Muscle layer of colon (tissue), 2 donors: Measurements from ENCODE around the gene CA11.
"Not testable (repeated sequence)": the region's sequence is repeated elsewhere in the genome, so short reads cannot be mapped to it uniquely, and the experiment has no call there.

Experiments
- H3K27ac ChIP-seq: one replicate; pipeline ENCODE4 v1.7.0; 2013; ENCODE audit warnings: low read depth, mild to moderate bottlenecking, low read length, moderate library complexity
- H3K27me3 ChIP-seq, 2 donors: one replicate each; pipeline ENCODE4 v1.7.0; 2013; ENCODE audit warnings: low read length in 2 of 2, mild to moderate bottlenecking in 2 of 2; ENCODE audit not compliant: insufficient read depth in 2 of 2, control insufficient read depth in 1 of 2
- H3K36me3 ChIP-seq: one replicate; pipeline ENCODE4 v1.7.0; 2013; ENCODE audit warnings: mild to moderate bottlenecking, low read length; ENCODE audit not compliant: insufficient read depth
- H3K4me1 ChIP-seq: one replicate; pipeline ENCODE4 v1.7.0; 2013; ENCODE audit warnings: mild to moderate bottlenecking, low read length; ENCODE audit not compliant: insufficient read depth
- H3K4me3 ChIP-seq, 2 donors: one replicate each; pipeline ENCODE4 v1.7.0; 2013; ENCODE audit warnings: low read length in 2 of 2, low read depth in 1 of 2, mild to moderate bottlenecking in 1 of 2, moderate library complexity in 1 of 2
- H3K9ac ChIP-seq: one replicate; pipeline ENCODE4 v1.7.0; 2013; ENCODE audit warnings: low read length
- H3K9me3 ChIP-seq: one replicate; pipeline ENCODE4 v1.7.0; 2013; ENCODE audit warnings: mild to moderate bottlenecking, low read length
- donor health status: abdominal sarcoma.
- donor health status: Adenocarcinoma of cecum.

Gene CA11

DNA sequence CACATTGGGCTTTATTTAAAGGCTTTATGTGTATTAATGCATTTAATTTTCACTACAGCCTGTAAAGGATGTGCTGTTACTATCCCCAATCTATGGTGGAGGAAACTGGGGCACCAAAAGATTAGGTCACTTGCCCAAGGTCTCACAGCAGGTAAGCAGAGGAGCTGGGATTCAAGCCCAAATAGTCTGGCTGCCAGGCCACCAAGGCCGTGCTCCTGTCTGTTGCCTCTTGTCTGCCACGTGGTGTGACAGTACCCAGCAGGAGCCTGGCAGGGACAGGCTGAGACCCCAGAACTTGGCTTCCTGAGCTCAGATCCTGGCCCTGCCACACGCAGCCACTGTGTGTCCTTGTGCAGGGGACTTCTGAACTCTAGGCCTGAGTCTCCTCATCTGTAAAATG is 22.3 kb upstream of the CA11 start:
- H3K4me3 ChIP-seq = no peak overlapping the region
- no peaks in the 10 kb centered on the region for H3K36me3 ChIP-seq
- H3K4me1 ChIP-seq = no peaks in the 10 kb centered on the region
- H3K27me3 ChIP-seq = no peaks in the 10 kb centered on the region
- no peak overlapping the region for H3K9ac ChIP-seq
- H3K9me3 ChIP-seq = no peaks in the 10 kb centered on the region
- H3K27ac ChIP-seq = no peak overlapping the region

DNA sequence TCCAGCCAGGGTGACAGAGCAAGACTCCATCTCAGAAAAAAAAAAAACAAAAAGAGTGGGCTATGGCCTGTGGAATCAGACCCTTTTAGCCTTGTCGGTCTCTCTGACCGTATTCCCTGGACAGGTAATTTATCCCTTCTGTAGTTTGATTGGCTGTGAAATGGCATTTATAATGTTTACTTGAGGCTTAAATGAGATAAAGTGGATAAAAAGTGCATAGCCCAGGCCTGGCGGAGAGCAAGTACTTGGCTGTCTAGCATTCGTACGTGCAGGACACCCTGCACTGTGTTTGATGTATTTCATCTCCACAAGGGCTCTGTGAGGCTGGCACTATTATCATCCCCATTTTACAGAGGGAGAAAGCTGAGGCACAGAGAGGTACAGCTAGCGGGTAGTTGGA is 19.8 kb upstream of the CA11 start:
- Histone ChIP-seq H3K4me3 (no peak overlapping the region), H3K27ac (no peak overlapping the region), H3K27me3 (no peaks in the 10 kb centered on the region), H3K36me3 (no peaks in the 10 kb centered on the region), H3K9ac (no peak overlapping the region), H3K9me3 (no peaks in the 10 kb centered on the region), H3K4me1 (no peaks in the 10 kb centered on the region)

DNA sequence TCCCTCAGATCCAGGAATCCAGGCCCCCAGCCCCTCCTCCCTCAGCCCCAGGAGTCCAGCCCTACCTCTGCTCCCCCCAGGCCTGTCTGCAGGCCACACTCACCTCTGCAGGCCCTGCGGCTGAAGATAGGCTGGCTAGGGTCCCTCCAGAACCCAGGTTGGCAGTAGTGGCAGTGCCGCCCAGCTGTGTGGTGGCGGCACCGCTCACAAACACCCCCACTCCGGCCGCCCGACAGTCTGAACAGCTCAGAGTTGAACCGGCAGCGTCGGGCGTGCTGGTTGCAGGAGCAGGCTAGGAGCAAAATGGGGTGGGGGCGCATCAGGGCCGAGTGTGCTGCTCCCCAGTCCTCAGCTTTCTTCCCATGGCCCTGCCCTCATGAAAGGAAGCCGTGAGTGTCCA is 18.5 kb upstream of the CA11 start:
- H3K36me3 ChIP-seq = no peaks in the 10 kb centered on the region
- H3K4me3 ChIP-seq = no peak overlapping the region
- no peaks in the 10 kb centered on the region for H3K4me1 ChIP-seq
- no peaks in the 10 kb centered on the region for H3K27me3 ChIP-seq
- H3K9me3 ChIP-seq = no peaks in the 10 kb centered on the region
- H3K27ac ChIP-seq = no peak overlapping the region
- H3K9ac ChIP-seq = no peak overlapping the region

DNA sequence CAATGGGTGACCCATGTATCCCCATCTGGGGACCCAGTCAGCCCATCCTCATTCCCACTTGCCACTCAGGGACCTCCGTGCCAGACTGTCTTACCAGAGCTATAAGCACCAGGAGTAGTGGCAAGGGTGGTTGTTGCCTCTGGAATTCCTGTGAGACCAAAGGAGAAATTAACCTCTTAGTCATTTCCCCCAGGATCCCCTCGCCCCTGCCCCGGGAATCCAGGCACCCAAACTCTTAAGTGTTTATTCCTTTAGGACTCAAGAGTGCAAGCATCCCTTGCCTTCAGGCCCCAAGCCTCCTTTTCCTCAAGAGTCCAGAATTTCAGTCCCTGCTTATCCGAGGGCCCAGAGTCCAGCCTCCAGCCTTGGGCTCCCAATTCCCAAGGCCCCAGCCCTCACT is 17.7 kb upstream of the CA11 start:
- Histone ChIP-seq H3K4me3 (no peak overlapping the region), H3K9me3 (no peaks in the 10 kb centered on the region)

DNA sequence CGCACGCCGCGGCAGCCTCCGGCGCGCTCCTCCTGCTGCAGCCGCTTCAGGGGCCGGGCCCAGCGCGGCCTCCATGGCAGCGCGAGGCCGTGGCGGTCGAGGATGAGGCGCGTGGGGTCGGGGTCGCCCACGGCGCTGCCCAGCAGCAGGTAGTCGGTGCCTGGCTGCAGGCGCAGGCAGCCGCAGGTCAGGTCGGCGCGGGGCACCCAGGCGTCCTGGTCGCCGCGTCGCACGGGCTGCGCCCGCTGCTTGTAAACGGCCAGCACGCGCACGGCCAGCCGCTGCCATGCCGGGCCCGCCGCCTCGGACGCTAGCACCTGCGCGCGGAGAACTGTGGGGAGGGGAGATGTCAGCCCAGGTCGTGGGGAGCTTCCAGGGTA is 15.7 kb upstream of the CA11 start:
- Histone ChIP-seq H3K27me3 (no peaks in the 10 kb centered on the region), H3K4me1 (no peaks in the 10 kb centered on the region), H3K9ac (no peak overlapping the region), H3K36me3 (no peaks in the 10 kb centered on the region), H3K4me3 (no peak overlapping the region), H3K9me3 (no peaks in the 10 kb centered on the region), H3K27ac (no peak overlapping the region)

More for the DNA sequence above, 17.7 kb upstream of the CA11 start:
- no peak overlapping the region for H3K9ac ChIP-seq
- H3K36me3 ChIP-seq = no peaks in the 10 kb centered on the region
- no peaks in the 10 kb centered on the region for H3K4me1 ChIP-seq
- no peak overlapping the region for H3K27ac ChIP-seq
- H3K27me3 ChIP-seq = no peaks in the 10 kb centered on the region

DNA sequence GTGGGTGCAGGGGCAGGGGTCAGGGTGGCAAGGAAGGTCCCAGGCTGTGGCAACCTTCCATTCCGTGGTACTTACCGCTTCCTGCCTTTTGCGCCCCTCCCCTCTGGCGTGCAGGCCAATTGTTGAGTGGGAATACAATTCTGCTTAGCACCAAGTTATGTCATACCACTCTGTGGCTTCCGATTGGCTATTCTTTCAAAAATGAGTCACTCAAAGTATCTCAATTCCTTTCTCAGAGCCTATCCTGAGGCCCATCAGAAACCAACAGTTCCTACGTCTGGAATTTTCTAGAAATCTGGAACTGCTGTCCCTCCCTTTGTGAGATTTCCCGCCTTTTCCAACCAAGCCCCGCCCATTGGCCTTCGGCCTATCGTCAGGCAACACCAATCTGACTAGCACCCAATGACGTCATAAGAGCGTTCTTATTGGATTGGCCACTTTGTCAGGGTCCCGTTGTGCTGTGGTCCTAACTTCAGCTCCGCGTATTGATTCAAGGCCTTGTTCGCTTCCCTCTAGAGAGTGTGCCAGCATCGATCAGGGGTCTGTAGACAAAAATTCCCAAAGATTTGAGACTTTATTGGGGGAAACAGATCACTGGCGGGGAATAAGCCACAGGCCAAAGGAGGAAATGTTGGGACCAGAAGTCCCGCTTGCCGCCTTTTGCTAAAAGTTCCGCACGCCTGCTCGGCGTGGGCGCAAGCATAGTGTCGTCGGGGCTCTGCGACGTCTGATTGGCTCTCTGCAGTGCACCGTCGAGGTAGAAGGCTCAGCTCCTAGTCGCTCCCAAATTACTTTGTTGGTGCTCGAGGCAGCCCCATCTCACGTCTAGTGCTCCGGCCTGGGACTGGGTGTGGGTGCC is 15.1 kb upstream of the CA11 start:
- no peak overlapping the region for H3K9ac ChIP-seq
- H3K4me3 ChIP-seq = peak overlapping the region in 1 of 2 donors; percentile 32
- no peaks in the 10 kb centered on the region for H3K36me3 ChIP-seq
- H3K27me3 ChIP-seq = no peaks in the 10 kb centered on the region
- no peaks in the 10 kb centered on the region for H3K9me3 ChIP-seq
- peak overlapping the region; percentile 25 for H3K27ac ChIP-seq
- H3K4me1 ChIP-seq = no peaks in the 10 kb centered on the region

DNA sequence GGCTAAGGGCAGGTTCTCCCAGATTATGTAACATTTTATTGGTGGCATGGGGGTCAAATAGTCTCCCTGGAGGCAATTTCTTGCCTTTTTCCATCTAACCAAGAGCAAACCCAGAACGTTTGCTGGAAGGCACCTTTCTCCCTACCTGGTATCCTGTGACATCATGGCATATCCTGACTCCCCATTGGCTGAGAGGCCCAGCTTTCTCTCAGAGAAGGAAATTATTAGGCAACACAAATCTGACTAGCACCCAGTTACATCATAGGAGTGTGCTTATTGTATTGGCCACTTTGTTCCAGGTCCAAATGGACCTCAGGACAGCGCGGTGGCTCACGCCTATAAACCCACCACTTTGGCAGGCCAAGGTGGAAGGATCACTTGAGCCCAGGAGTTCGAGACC is 13.8 kb upstream of the CA11 start:
- Histone ChIP-seq H3K27ac (no peak overlapping the region), H3K9me3 (no peaks in the 10 kb centered on the region), H3K4me3 (no peak overlapping the region), H3K36me3 (no peaks in the 10 kb centered on the region), H3K27me3 (no peaks in the 10 kb centered on the region), H3K9ac (no peak overlapping the region), H3K4me1 (no peaks in the 10 kb centered on the region)

DNA sequence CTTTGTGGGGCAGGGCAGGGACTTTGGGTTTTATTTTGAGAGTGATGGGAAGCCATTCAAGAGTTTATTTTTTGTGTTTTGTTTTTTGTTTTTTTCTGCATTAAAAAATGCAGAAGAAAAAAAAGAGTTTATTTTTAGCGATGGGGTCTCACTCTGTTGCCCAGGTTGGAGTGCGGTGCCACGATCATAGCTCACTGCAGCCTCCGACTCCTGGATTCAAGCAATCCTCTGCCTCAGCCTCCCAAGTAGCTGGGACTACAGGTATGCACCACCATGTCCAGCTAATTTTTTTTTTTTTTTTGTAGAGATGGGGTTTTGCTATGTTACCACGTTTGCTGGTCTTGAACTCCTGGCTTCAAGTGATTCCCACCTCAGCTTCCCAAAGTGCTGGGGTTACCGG is 12.5 kb upstream of the CA11 start:
- H3K4me1 ChIP-seq = no peaks in the 10 kb centered on the region
- H3K27ac ChIP-seq = no peak overlapping the region
- no peaks in the 10 kb centered on the region for H3K36me3 ChIP-seq
- H3K9me3 ChIP-seq = no peaks in the 10 kb centered on the region
- H3K9ac ChIP-seq = no peak overlapping the region
- H3K27me3 ChIP-seq = peaks cover 0 to 4% of the 10 kb centered on the region in 2 donors
- no peak overlapping the region for H3K4me3 ChIP-seq

DNA sequence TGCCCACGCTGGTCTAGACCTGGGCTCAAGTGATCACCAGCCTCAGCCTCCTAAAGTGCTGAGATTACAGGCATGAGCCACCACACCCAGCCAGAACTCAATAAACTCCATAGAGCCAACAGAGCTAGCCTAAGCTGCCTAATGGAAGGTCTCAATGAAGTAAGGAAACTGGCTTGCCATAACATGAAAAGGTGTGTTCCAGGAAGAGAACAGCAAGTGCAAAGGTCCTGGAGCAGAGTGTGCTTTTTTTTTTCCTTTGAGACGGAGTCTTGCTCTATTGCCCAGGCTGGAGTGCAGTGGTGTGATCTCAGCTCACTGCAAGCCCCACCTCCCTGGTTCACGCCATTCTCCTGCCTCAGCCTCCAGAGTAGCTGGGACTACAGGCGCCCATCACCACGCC is 11.8 kb upstream of the CA11 start:
- not testable (repeated sequence) for H3K4me1 ChIP-seq, H3K27me3 ChIP-seq, H3K36me3 ChIP-seq, H3K4me3 ChIP-seq, H3K27ac ChIP-seq, H3K9ac ChIP-seq, H3K9me3 ChIP-seq

DNA sequence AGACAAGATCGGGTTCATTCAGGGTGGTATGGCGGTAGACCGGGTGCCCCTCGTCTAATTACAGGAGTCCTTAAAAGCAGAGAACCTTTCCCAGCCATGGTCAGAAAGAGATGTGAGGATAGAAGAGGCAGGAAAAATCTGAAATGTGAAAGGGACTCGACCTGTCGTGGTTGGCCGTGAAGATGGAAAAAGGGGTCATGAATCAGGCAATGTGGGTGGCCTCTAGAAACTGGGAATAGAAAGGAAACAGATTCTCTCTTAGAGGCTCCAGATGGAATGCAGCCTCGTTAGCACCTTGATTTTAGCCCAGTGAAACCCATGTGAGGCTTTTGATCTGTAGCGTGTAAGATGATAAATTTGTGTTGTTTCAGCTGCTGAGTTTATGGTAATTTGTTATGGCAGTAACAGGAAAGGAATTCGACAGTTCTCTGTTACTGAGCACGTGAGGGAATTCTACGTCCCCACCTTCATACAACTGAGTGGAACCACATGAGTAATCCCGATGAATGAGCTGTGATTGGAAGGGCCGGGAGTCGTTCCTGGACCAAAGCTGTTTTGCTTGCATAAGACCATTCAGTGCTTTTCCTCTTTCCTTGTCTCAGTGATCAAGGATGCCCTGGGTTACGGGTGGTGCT is 11.0 kb upstream of the CA11 start:
- no peaks in the 10 kb centered on the region for H3K9me3 ChIP-seq
- H3K27me3 ChIP-seq = peaks cover 0 to 4% of the 10 kb centered on the region in 2 donors
- H3K4me1 ChIP-seq = no peaks in the 10 kb centered on the region
- no peak overlapping the region for H3K27ac ChIP-seq
- no peak overlapping the region for H3K9ac ChIP-seq
- no peaks in the 10 kb centered on the region for H3K36me3 ChIP-seq
- H3K4me3 ChIP-seq = no peak overlapping the region

DNA sequence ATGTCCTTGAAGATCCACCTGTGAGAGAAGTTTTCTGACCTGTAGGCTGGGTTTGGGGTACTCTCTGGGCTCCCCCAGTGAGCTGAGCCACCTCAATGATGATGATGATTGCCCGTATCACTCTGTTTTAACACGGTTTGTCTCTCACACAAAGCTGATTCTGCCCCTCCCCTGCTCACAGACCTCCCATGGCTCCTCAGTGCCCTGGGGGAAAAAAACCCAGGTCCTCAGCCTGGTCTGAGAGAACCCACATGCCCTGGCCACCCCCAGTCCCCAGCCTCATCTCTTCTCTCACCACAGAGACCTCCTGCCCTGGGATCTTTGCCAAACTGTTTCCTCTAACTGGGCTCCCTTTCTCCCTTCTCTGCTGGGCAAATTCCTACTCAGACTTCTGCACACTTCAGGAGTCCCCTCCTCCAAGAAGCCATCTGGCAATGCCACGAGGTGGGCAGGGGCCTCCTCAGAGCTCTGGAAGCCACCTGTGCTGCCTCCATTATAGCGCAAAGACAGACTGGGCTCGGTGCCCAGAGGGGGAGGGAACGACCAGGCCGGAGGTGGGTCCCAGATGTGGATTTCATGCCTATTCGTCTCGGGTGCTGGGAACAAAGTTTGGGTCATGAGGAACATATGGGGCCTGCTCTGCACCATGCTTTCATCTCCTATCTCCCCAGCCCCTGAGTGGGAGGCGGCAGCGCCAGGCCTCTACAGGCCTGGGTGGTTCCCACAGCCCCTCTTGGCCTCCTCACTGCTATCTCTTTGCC is 8.5 kb upstream of the CA11 start:
- Histone ChIP-seq H3K4me3 (no peak overlapping the region), H3K4me1 (no peaks in the 10 kb centered on the region), H3K36me3 (no peaks in the 10 kb centered on the region), H3K9ac (no peak overlapping the region), H3K27me3 (peaks cover 0 to 4% of the 10 kb centered on the region in 2 donors), H3K9me3 (no peaks in the 10 kb centered on the region), H3K27ac (no peak overlapping the region)
